ENCODE data around the gene DSCAM. TPM values are rescaled to one million over a fixed set of nuclear protein-coding genes. Genes with fewer than 3 reads are reported as not detected.

DSCAM gene
- total and polyA plus RNA-seq, 4 experiments from 2014 or later = not detected

DNA sequence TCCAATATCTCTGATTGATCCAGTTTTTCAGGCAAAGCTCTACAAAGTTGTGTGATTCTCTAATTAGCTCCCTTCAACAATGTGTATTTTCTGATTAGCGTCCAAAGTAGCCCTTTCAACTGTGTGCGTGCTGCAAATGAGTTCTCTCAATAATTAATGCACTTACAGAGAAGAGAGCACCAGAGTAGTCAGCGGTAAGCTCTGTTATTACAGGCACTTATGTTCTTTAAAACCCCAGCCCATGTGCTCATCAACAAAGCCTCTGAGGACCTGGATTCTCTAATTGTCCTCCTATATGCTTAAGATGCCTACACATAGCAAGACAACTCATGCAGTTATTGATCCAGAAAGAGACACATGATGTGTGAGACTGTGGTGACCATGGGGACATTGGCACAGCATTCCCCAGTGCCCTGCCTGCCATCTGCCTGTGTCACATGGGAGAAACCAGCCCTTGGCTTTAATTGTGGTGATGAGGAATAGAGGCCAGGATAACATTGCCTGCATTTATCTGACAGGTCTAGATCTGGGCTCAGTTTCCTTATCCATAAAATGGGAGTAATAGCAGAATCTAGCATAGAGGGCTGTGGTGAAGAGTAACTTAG is 828.0 kb downstream of the DSCAM start:
- H3K4me1 ChIP-seq (ENCODE audit: insufficient read depth, low read length) = no peaks in the 10 kb centered on the region
- intact Hi-C loops (cut with micrococcal nuclease) = no loop called here
- Mint-ChIP-seq H3K4me1 (no peaks in the 10 kb centered on the region), H3K27me3 (no peaks in the 10 kb centered on the region), H3K4me3 (no peak overlapping the region), H3K36me3 (no peaks in the 10 kb centered on the region), H3K27ac (no peak overlapping the region), H3K9me3 (peaks cover 0 to 17% (median 5%) of the 10 kb centered on the region in 8 donors)
- no peaks in the 10 kb centered on the region for H3K9me3 ChIP-seq (ENCODE audit: control insufficient read depth in 1 of 2, low read length in 2 of 2)
- H3K36me3 ChIP-seq (ENCODE audit: insufficient read depth, low read length) = no peaks in the 10 kb centered on the region
- no peaks in the 10 kb centered on the region for H3K27me3 ChIP-seq (ENCODE audit: insufficient read depth, low read length)
- H3K27ac ChIP-seq (ENCODE audit: low read depth, low read length) = no peak overlapping the region
- POLR2A ChIA-PET (ENCODE audit: partially characterized antibody) = no interaction called here
- H3K4me3 ChIP-seq (ENCODE audit: low read length in 2 of 2) = no peak overlapping the region
- no peak for DNase-seq
- CTCF ChIA-PET (ENCODE audit: partially characterized antibody) = interaction anchor here (0.6 kb wide), 1 partner anchor 10 kb away, joined by 3 read pairs; no protein-coding TSS in a partner anchor

DNA sequence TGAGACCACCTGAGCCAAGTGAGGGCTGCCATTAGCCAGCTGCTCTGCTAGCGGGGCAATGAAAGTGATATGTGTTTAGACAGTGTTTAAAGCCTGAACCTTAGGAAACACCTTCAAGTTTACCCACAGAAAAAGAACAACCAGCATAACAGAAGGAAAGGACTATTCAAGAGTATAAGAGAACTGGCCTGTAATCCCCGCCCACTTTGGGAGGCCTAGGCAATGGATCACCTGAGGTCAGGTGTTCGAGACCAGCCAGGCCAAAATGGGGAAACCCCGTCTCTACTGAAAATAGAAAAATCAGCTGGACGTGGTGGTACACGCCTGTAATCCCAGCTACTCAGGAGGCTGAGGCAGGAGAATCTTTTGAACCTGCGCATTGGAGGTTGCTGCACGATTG is 830.3 kb downstream of the DSCAM start:
- DNase-seq = no peak
- H3K27ac ChIP-seq (ENCODE audit: low read depth, low read length) = no peak overlapping the region
- ChIA-PET CTCF (ENCODE audit: partially characterized antibody) (no interaction called here), POLR2A (ENCODE audit: partially characterized antibody) (no interaction called here)
- intact Hi-C loops (cut with micrococcal nuclease) = no loop called here
- H3K9me3 Mint-ChIP-seq = peaks cover 0 to 17% (median 5%) of the 10 kb centered on the region in 8 donors
- no peaks in the 10 kb centered on the region for H3K27me3 Mint-ChIP-seq
- H3K4me1 Mint-ChIP-seq = no peaks in the 10 kb centered on the region
- no peaks in the 10 kb centered on the region for H3K36me3 Mint-ChIP-seq
- no peaks in the 10 kb centered on the region for H3K4me1 ChIP-seq (ENCODE audit: insufficient read depth, low read length)
- no peak overlapping the region for H3K4me3 Mint-ChIP-seq
- H3K9me3 ChIP-seq (ENCODE audit: control insufficient read depth in 1 of 2, low read length in 2 of 2) = no peaks in the 10 kb centered on the region
- no peak overlapping the region for H3K4me3 ChIP-seq (ENCODE audit: low read length in 2 of 2)
- H3K27me3 ChIP-seq (ENCODE audit: insufficient read depth, low read length) = no peaks in the 10 kb centered on the region
- H3K27ac Mint-ChIP-seq = no peak overlapping the region
- no peaks in the 10 kb centered on the region for H3K36me3 ChIP-seq (ENCODE audit: insufficient read depth, low read length)

DNA sequence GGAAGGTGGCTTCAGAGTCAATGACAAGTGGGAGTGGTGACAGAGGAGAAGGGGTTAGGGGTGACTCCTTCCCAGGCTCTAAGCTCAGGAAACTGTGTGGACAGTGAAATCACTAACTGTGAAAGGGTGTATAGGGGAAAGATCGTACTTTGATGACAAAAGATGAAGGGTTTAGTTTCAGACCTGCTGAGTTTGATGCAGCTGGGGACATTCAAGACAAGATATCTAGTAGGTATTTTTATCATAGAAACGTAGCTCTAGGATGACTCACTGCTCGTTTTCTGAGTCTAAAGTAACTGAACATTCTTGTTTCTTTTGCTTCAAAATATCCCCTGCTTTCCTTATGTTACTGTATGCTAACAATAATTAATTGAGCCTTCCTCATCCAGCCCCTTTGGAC is 830.7 kb downstream of the DSCAM start:
- H3K27me3 ChIP-seq (ENCODE audit: insufficient read depth, low read length) = no peaks in the 10 kb centered on the region
- no peak for DNase-seq
- Mint-ChIP-seq H3K27ac (no peak overlapping the region), H3K9me3 (peaks cover 0 to 17% (median 5%) of the 10 kb centered on the region in 8 donors), H3K4me3 (no peak overlapping the region), H3K36me3 (no peaks in the 10 kb centered on the region), H3K27me3 (no peaks in the 10 kb centered on the region), H3K4me1 (no peaks in the 10 kb centered on the region)
- no peaks in the 10 kb centered on the region for H3K36me3 ChIP-seq (ENCODE audit: insufficient read depth, low read length)
- H3K4me1 ChIP-seq (ENCODE audit: insufficient read depth, low read length) = no peaks in the 10 kb centered on the region
- POLR2A ChIA-PET (ENCODE audit: partially characterized antibody) = no interaction called here
- CTCF ChIA-PET (ENCODE audit: partially characterized antibody) = no interaction called here
- H3K4me3 ChIP-seq (ENCODE audit: low read length in 2 of 2) = no peak overlapping the region
- no peak overlapping the region for H3K27ac ChIP-seq (ENCODE audit: low read depth, low read length)
- intact Hi-C loops (cut with micrococcal nuclease) = no loop called here
- H3K9me3 ChIP-seq (ENCODE audit: control insufficient read depth in 1 of 2, low read length in 2 of 2) = no peaks in the 10 kb centered on the region

DNA sequence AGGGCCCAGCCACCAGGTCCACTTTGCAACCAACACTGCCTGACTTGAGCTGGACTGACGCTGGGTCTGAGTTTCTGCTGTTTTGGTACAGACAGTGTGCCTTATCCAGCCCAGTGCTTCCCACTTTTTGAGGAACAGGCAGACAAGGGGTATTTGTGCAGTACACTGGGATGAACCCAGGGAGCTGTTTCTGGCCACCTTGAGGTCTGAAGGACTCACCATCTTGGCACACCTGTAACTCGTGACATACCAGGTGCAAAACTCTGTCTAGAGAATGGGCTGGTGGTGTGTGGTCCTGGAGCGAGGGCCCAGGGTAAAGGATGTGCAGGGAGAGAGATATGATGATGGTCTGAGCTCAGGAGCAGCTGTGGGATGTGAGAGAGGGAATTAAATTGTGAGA is 831.1 kb downstream of the DSCAM start:
- Histone ChIP-seq H3K36me3 (ENCODE audit: insufficient read depth, low read length) (no peaks in the 10 kb centered on the region), H3K4me3 (ENCODE audit: low read length in 2 of 2) (no peak overlapping the region), H3K4me1 (ENCODE audit: insufficient read depth, low read length) (no peaks in the 10 kb centered on the region), H3K27me3 (ENCODE audit: insufficient read depth, low read length) (no peaks in the 10 kb centered on the region), H3K27ac (ENCODE audit: low read depth, low read length) (no peak overlapping the region), H3K9me3 (ENCODE audit: control insufficient read depth in 1 of 2, low read length in 2 of 2) (no peaks in the 10 kb centered on the region)
- Mint-ChIP-seq H3K27me3 (no peaks in the 10 kb centered on the region), H3K4me3 (no peak overlapping the region), H3K36me3 (no peaks in the 10 kb centered on the region), H3K4me1 (no peaks in the 10 kb centered on the region), H3K9me3 (peaks cover 0 to 17% (median 5%) of the 10 kb centered on the region in 8 donors), H3K27ac (no peak overlapping the region)
- ChIA-PET CTCF (ENCODE audit: partially characterized antibody) (no interaction called here), POLR2A (ENCODE audit: partially characterized antibody) (no interaction called here)
- DNase-seq = no peak
- intact Hi-C loops (cut with micrococcal nuclease) = no loop called here

DNA sequence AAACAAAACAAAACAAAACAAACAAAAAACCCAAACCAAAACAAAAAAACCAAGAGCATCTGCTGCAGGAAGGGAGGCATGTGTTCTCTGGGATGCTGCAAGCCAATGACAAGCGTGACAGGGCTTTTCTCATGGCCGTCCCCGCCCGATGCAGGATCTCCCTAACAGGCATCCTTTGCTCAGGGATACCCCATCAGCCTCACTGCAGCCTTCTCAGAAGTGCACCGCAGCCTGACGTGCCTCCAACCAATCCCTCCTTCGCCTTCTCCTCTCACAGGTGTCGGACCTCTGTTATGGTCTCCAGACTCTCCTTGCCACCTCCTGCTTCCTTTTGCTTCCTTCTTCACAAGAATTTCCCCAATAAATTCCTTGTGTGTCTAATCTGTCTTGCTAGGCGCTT is 832.6 kb downstream of the DSCAM start:
- no peaks in the 10 kb centered on the region for H3K27me3 ChIP-seq (ENCODE audit: insufficient read depth, low read length)
- H3K27ac ChIP-seq (ENCODE audit: low read depth, low read length) = no peak overlapping the region
- no peak for DNase-seq
- H3K4me1 ChIP-seq (ENCODE audit: insufficient read depth, low read length) = no peaks in the 10 kb centered on the region
- POLR2A ChIA-PET (ENCODE audit: partially characterized antibody) = no interaction called here
- H3K9me3 ChIP-seq (ENCODE audit: control insufficient read depth in 1 of 2, low read length in 2 of 2) = no peaks in the 10 kb centered on the region
- H3K4me3 Mint-ChIP-seq = no peak overlapping the region
- no peaks in the 10 kb centered on the region for H3K27me3 Mint-ChIP-seq
- no peak overlapping the region for H3K4me3 ChIP-seq (ENCODE audit: low read length in 2 of 2)
- H3K36me3 Mint-ChIP-seq = no peaks in the 10 kb centered on the region
- intact Hi-C loops (cut with micrococcal nuclease) = no loop called here
- peaks cover 0 to 22% (median 5%) of the 10 kb centered on the region in 8 donors for H3K9me3 Mint-ChIP-seq
- CTCF ChIA-PET (ENCODE audit: partially characterized antibody) = no interaction called here
- H3K36me3 ChIP-seq (ENCODE audit: insufficient read depth, low read length) = no peaks in the 10 kb centered on the region
- H3K27ac Mint-ChIP-seq = no peak overlapping the region
- no peaks in the 10 kb centered on the region for H3K4me1 Mint-ChIP-seq

DNA sequence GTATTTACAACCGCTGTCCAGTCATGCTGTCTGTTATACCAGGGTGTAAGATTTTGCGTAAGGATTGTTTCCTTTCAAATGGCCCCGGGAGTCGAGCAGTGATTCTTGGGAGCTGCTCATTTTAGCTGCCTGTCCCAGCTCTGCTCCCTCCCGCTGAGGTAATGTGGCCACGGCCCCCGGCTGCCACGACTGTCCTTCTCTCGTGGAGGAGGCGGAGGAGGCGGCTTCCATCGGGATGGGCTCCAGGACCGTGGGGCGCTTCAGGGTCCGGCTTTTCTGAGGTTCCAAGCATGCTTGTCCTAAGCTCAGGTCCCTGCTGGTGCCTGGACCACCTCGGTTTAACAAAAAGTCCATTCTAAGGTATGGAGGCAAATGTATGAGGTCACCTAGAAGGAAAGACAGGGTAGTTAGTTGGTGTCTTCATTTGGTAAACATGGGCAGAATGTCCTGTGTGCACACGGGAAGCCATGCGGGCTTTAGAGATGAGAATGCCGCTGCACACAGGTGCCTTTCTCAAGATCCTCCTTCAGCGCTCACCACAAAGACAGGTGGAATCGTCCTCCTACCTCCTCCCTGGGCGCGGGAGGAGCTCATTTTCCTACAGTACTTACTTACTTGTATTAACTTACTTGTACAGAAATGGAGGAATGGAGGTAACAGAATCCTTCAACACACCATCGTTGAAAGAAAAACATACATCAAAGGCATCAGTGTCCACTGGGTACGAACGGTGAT is 833.8 kb downstream of the DSCAM start:
- no peak overlapping the region for H3K4me3 Mint-ChIP-seq
- H3K4me1 ChIP-seq (ENCODE audit: insufficient read depth, low read length) = no peaks in the 10 kb centered on the region
- CTCF ChIA-PET (ENCODE audit: partially characterized antibody) = no interaction called here
- H3K9me3 Mint-ChIP-seq = peaks cover 0 to 20% (median 4%) of the 10 kb centered on the region in 8 donors
- intact Hi-C loops (cut with micrococcal nuclease) = no loop called here
- H3K4me1 Mint-ChIP-seq = no peaks in the 10 kb centered on the region
- no peaks in the 10 kb centered on the region for H3K36me3 ChIP-seq (ENCODE audit: insufficient read depth, low read length)
- POLR2A ChIA-PET (ENCODE audit: partially characterized antibody) = interaction anchor here (0.7 kb wide), 1 partner anchor 284 kb away, joined by 3 read pairs; no protein-coding TSS in a partner anchor
- no peaks in the 10 kb centered on the region for H3K27me3 ChIP-seq (ENCODE audit: insufficient read depth, low read length)
- no peak overlapping the region for H3K27ac Mint-ChIP-seq
- H3K36me3 Mint-ChIP-seq = no peaks in the 10 kb centered on the region
- H3K27me3 Mint-ChIP-seq = no peaks in the 10 kb centered on the region
- no peak overlapping the region for H3K4me3 ChIP-seq (ENCODE audit: low read length in 2 of 2)
- no peaks in the 10 kb centered on the region for H3K9me3 ChIP-seq (ENCODE audit: control insufficient read depth in 1 of 2, low read length in 2 of 2)
- H3K27ac ChIP-seq (ENCODE audit: low read depth, low read length) = no peak overlapping the region
- no peak for DNase-seq

DNA sequence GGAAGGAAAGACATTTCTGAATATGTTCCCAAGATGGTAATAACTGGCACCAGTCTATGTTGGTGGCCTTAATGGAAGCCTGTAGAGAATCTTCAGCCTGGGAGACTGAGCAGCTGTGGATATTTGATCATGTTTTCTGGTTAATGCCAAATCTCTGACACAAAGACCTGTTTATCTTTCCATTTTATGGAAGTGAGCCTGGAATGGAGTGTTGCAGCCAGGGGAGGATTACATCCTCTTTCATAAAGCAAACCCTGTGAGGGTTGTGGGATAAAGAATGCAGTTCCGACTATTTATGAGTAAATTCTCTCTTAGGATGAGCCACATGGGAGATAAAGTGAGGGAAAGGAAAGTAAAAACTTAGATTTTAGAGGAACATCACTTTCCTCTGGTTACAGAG is 835.6 kb downstream of the DSCAM start:
- Mint-ChIP-seq H3K9me3 (peaks cover 0 to 17% (median 3%) of the 10 kb centered on the region in 8 donors), H3K4me3 (no peak overlapping the region), H3K4me1 (no peaks in the 10 kb centered on the region), H3K27ac (no peak overlapping the region), H3K27me3 (no peaks in the 10 kb centered on the region), H3K36me3 (no peaks in the 10 kb centered on the region)
- ChIA-PET POLR2A (ENCODE audit: partially characterized antibody) (no interaction called here), CTCF (ENCODE audit: partially characterized antibody) (no interaction called here)
- intact Hi-C loops (cut with micrococcal nuclease) = no loop called here
- DNase-seq = no peak
- Histone ChIP-seq H3K27me3 (ENCODE audit: insufficient read depth, low read length) (no peaks in the 10 kb centered on the region), H3K27ac (ENCODE audit: low read depth, low read length) (no peak overlapping the region), H3K4me1 (ENCODE audit: insufficient read depth, low read length) (no peaks in the 10 kb centered on the region), H3K36me3 (ENCODE audit: insufficient read depth, low read length) (no peaks in the 10 kb centered on the region), H3K9me3 (ENCODE audit: control insufficient read depth in 1 of 2, low read length in 2 of 2) (no peaks in the 10 kb centered on the region), H3K4me3 (ENCODE audit: low read length in 2 of 2) (no peak overlapping the region)
